GDM1 (cell line): ENCODE measurements around the gene RABGGTA.

Experiments
- DNase-seq: peaks from one replicate; lab custom pipeline; 2025; lab: John Stamatoyannopoulos, UW

Gene RABGGTA

DNA sequence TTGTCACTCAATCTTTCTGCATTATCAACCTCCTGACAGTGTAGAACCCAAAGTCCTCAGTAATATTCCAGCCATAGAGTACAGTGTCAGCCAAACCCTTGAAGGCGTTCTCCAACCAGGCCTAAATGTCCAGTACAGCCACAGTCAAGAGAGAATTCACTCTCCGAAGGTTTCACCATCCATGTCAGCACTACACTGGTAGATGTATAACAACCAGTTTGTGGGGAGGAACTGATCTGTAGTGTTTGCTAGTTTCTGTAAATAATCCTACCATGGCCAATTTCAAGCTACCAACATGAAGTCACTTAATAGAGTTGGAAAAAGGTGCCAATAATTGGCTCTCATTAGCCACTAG is 55.1 kb downstream of the RABGGTA start:
- no peak for DNase-seq
